Measurements from ENCODE around the gene TRIM44.

- TF ChIP-seq CTCF (IDR thresholded peaks at IDR 0.05), result no peak
- no peak for TF ChIP-seq POLR2AphosphoS5 (IDR thresholded peaks at IDR 0.05)
- no peak for TF ChIP-seq POLR2A (IDR thresholded peaks at IDR 0.05)
These were observed 10.0 kb downstream of the TRIM44 start for GRCh38 chr11:35672608-35673007.
